Neutrophil (primary cell): Measurements from ENCODE around the gene PLB1.

ENCODE experiments used
- H3K27ac ChIP-seq: fragments of 200-600 bp; sonication (generic); 2 replicates; pipeline ENCODE4 v1.5.1; 2016; ENCODE audit warnings: mild to moderate bottlenecking, moderate library complexity
- H3K27me3 ChIP-seq: fragments of 200-600 bp; sonication (generic); 2 replicates; pipeline ENCODE4 v1.6.0; 2016; ENCODE audit warnings: mild to moderate bottlenecking
- H3K36me3 ChIP-seq: fragments of 200-600 bp; sonication (generic); 2 replicates; pipeline ENCODE4 v1.5.1; 2017
- H3K4me1 ChIP-seq, 2 experiments: fragments of 200-600 bp in 1 of 2; sonication (generic) in 1 of 2; 1 replicate in 1 of 2; 2 replicates in 1 of 2; pipeline versions ENCODE4 v1.5.1 to v1.6.1; 2013 to 2016; ENCODE audit warnings: low read depth in 1 of 2, low read length in 1 of 2, mild to moderate bottlenecking in 1 of 2, moderate library complexity in 1 of 2; ENCODE audit not compliant: control insufficient read depth in 1 of 2, insufficient read depth in 1 of 2
- H3K4me3 ChIP-seq, 2 experiments: fragments of 200-600 bp in 1 of 2; sonication (generic) in 1 of 2; 1 replicate in 1 of 2; 2 replicates in 1 of 2; pipeline ENCODE4 v1.5.1; 2013 to 2016; ENCODE audit warnings: low read depth in 1 of 2, low read length in 1 of 2, mild to moderate bottlenecking in 1 of 2, moderate library complexity in 1 of 2
- H3K9me3 ChIP-seq: fragments of 200-600 bp; sonication (generic); 2 replicates; pipeline ENCODE4 v1.5.1; 2016
- TF ChIP-seq, protein P1 (sequence below): fragments of 200-600 bp; sonication (generic); IDR thresholded peaks from 2 replicates; pipeline ENCODE4 v1.5.1; 2016; ENCODE audit warnings: antibody characterized with exemption

Gene PLB1

DNA sequence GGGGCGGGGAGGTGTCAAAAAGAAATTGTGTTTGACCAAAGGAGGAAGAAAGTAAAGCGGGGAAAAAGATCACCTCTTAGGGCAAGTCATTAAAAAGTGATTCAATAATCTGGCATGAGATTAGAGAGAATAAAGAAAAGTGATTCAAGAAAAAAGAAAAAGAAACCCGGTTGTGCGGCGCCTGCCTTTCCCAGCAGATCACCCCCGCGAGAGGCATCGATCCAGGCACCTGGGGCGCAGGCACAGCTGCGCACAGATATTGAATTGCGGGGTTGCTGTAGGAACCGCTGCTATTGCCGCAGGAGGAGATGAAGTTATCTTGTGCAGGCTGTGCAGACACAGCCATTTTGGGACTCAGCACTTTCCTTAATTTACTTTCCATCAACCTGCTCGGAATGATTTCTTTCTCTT is 71.2 kb downstream of the PLB1 start:
- Histone ChIP-seq H3K4me3 (peak overlapping the region; percentile 69 to 76), H3K36me3 (no peaks in the 10 kb centered on the region), H3K9me3 (no peaks in the 10 kb centered on the region), H3K27me3 (no peaks in the 10 kb centered on the region), H3K4me1 (peaks cover 11% of the 10 kb centered on the region in 2 experiments), H3K27ac (peak overlapping the region; percentile 62)
- TF ChIP-seq, protein P1, sequence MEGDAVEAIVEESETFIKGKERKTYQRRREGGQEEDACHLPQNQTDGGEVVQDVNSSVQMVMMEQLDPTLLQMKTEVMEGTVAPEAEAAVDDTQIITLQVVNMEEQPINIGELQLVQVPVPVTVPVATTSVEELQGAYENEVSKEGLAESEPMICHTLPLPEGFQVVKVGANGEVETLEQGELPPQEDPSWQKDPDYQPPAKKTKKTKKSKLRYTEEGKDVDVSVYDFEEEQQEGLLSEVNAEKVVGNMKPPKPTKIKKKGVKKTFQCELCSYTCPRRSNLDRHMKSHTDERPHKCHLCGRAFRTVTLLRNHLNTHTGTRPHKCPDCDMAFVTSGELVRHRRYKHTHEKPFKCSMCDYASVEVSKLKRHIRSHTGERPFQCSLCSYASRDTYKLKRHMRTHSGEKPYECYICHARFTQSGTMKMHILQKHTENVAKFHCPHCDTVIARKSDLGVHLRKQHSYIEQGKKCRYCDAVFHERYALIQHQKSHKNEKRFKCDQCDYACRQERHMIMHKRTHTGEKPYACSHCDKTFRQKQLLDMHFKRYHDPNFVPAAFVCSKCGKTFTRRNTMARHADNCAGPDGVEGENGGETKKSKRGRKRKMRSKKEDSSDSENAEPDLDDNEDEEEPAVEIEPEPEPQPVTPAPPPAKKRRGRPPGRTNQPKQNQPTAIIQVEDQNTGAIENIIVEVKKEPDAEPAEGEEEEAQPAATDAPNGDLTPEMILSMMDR = no peak

DNA sequence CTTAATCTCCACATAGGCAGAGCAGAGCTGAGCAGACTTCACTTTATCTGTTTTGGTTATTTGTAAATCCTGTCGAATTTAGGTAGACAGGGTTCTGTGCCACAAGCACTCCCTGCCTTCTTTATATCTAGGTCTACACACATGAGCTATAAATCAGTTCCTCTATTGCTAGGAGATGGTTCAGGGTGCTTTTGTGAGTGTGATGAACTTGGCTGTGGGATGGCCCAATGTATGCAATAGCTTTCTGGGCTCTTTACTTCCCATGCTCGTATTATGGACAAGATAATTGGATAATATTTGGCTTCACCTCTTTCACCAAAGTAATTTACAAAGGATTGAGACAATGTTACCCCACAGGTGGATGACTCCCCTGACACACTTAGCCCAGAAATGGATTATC is 72.2 kb downstream of the PLB1 start:
- Histone ChIP-seq H3K27ac (no peak overlapping the region), H3K4me3 (no peak overlapping the region), H3K4me1 (peaks cover 11% of the 10 kb centered on the region in 2 experiments), H3K9me3 (no peaks in the 10 kb centered on the region), H3K27me3 (no peaks in the 10 kb centered on the region), H3K36me3 (no peaks in the 10 kb centered on the region)
- TF ChIP-seq, protein P1 = no peak

DNA sequence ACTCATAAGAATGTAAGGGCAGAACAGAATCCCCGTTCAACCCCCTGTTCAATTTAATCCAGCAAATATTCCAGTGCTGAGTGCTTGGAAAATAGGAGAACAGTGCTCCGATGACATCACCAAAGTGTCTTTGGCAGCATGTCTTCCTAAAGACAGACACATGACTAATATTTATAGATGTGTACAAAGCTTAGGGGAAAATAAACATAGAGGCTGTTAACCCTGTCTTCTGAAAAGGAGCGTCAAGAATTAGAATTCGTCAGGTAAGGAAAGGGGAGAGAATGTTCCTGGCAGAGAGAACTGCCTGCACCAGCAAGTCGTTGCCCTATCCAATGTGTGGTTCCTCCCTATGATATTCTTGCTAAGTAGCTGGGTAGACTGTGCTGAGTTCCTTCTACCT is 72.7 kb downstream of the PLB1 start:
- no peaks in the 10 kb centered on the region for H3K9me3 ChIP-seq
- no peak overlapping the region for H3K4me3 ChIP-seq
- no peaks in the 10 kb centered on the region for H3K27me3 ChIP-seq
- H3K4me1 ChIP-seq = peaks cover 11% of the 10 kb centered on the region in 2 experiments
- no peaks in the 10 kb centered on the region for H3K36me3 ChIP-seq
- TF ChIP-seq, protein P1 = no peak
- H3K27ac ChIP-seq = no peak overlapping the region

DNA sequence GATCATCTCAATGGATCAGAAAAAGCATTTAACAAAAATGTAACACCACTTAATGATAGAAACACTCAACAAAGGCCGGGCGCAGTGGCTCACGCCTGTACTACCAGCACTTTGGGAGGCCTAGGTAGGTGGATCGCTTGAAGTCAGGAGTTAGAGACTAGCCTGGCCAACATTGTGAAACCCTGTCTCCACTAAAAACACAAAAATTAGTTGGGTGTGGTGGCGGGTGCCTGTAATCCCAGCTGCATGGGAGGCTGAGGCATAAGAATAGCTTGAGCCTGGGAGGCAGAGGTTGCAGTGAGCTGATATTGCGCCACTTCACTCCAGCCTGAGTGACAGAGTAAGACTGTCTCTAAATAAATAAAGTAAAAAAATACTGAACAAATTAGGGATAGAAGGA is 74.6 kb downstream of the PLB1 start:
- H3K9me3 ChIP-seq = no peaks in the 10 kb centered on the region
- peaks cover 11% of the 10 kb centered on the region in 2 experiments for H3K4me1 ChIP-seq
- no peaks in the 10 kb centered on the region for H3K36me3 ChIP-seq
- no peaks in the 10 kb centered on the region for H3K27me3 ChIP-seq
- TF ChIP-seq, protein P1 = no peak
- no peak overlapping the region for H3K4me3 ChIP-seq
- H3K27ac ChIP-seq = no peak overlapping the region

DNA sequence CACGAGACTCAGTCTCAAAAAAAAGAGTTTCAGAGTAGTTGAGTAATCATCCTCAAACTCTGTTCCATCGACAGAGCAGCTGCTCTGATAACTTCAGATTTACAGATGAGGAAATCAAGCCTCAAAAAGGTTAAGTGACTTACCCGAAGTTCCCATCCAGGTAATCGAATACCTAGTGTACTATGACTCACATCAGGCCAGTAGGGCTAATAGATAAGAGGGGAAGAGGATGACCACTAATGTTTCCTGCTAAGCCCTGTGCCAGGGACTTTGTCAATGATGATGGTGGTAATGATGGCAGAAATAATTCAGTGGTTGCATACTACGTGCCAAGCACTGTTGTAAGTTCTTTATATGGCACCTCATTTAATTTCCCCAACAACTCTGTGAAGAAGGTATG is 80.9 kb downstream of the PLB1 start:
- Histone ChIP-seq H3K9me3 (no peaks in the 10 kb centered on the region), H3K4me3 (no peak overlapping the region), H3K36me3 (peaks cover 5% of the 10 kb centered on the region), H3K27ac (no peak overlapping the region), H3K27me3 (no peaks in the 10 kb centered on the region), H3K4me1 (no peaks in the 10 kb centered on the region)
- TF ChIP-seq, protein P1 = no peak
